K562 (cell line): Measurements from ENCODE around the gene PLXND1. TPM values are rescaled to one million over a fixed set of nuclear protein-coding genes. Genes with fewer than 3 reads are reported as not detected.

Experiments
- E2F5 ChIP-seq: sonication (generic); formaldehyde crosslinking; IDR thresholded peaks from 2 replicates; pipeline ENCODE4 v1.8.0; 2022; ENCODE audit warnings: mild to moderate bottlenecking, missing genetic modification reagents
- ETV1 ChIP-seq: fragments of 450-650 bp; conservative IDR thresholded peaks from 2 replicates; pipeline ENCODE4 v1.6.1; 2016; ENCODE audit warnings: missing genetic modification characterization, control low read depth, low read depth, missing compliant biosample characterization
- FOXK1 ChIP-seq: sonication (generic); formaldehyde crosslinking; IDR thresholded peaks from 2 replicates; pipeline ENCODE4 v1.8.0; 2022; ENCODE audit warnings: missing genetic modification reagents, mild to moderate bottlenecking, borderline replicate concordance
- GTF2F1 ChIP-seq: IDR thresholded peaks from 2 replicates; pipeline ENCODE4 v1.6.1; 2011; ENCODE audit warnings: low read depth, low read length, improper control_type of control experiment
- PKNOX1 ChIP-seq: fragments of 450-650 bp; IDR thresholded peaks from 2 replicates; pipeline ENCODE4 v1.6.1; 2016
- REST ChIP-seq, 2 experiments: fragments of 450-650 bp; formaldehyde crosslinking in 1 of 2; IDR thresholded peaks; 2 replicates each; pipeline versions ENCODE4 v1.4.0 to v1.6.1; 2014 to 2020; ENCODE audit warnings: mild to moderate bottlenecking in 2 of 2, borderline replicate concordance in 1 of 2, low read depth in 1 of 2
- SAFB ChIP-seq: fragments of 200-400 bp; formaldehyde crosslinking; IDR thresholded peaks from 2 replicates; pipeline ENCODE4 v1.6.1; 2017; ENCODE audit warnings: low read depth, low read length, borderline replicate concordance
- SMARCB1 ChIP-seq: IDR thresholded peaks from 2 replicates; pipeline ENCODE4 v1.6.1; 2011; ENCODE audit warnings: improper control_type of control experiment, low read depth; ENCODE audit not compliant: insufficient read length
- ZNF589 ChIP-seq: fragments of 200-800 bp; sonication (Bioruptor generic); IDR thresholded peaks from 2 replicates; pipeline ENCODE4 v1.6.1; 2016; ENCODE audit warnings: low read depth, missing genetic modification characterization, missing compliant biosample characterization
- polyA plus RNA-seq, 8 experiments: library from polyadenylated mRNA; depleted of rRNA in 4 of 8; stranded (reverse) in 5 of 8; unstranded in 3 of 8; fragments of >200 nt; fragmentation: Nextera tagmentation in 2 of 8; fragmentation: Illumina TruSeq in 1 of 8; extraction: Ambion mirVana in 2 of 8; extraction: Trizol in 1 of 8; gene quantifications; 2 replicates each; pipeline versions ENCODE4 v1.2.1 to v1.2.3, GENCODE V29; 2011 to 2014; ENCODE audit warnings: inconsistent platforms in 1 of 8, missing spikeins in 1 of 8
- total RNA-seq, 7 experiments: library from RNA; depleted of rRNA in 6 of 7; stranded (reverse); fragments of >200 nt in 6 of 7; fragmentation: Illumina TruSeq in 2 of 7; extraction: Trizol in 2 of 7; gene quantifications; 2 replicates each; pipeline versions ENCODE4 v1.2.1 to v1.2.3, GENCODE V29; 2011 to 2021; ENCODE audit warnings: low replicate concordance in 1 of 7

Gene PLXND1
- total and polyA plus RNA-seq, 9 of the 15 experiments (the other 6 are each of a cell fraction or from before 2014, with no cell fraction given): 0.34 to 28.8 (median 14.0) TPM

- no peak for TF ChIP-seq REST (IDR thresholded peaks at IDR 0.05; ENCODE audit: borderline replicate concordance)
- TF ChIP-seq REST (CRISPR knock-in tag; IDR thresholded peaks at IDR 0.05; ENCODE audit: low read depth): no peak
- no peak for TF ChIP-seq SAFB
- no peak for TF ChIP-seq ZNF589 (CRISPR knock-in tag)
- TF ChIP-seq GTF2F1: no peak
- TF ChIP-seq PKNOX1: no peak
- no peak for TF ChIP-seq FOXK1 (CRISPR knock-in tag)
- TF ChIP-seq SMARCB1: no peak
- no peak for TF ChIP-seq ETV1 (tag)
- TF ChIP-seq E2F5 (CRISPR knock-in tag): no peak
Measured at GRCh38 chr3:129529436-129530210, 76.9 kb downstream of the PLXND1 start (continued).
